Measurements from ENCODE around the gene JAKMIP1.
A peak's percentile ranks its signal among the peaks of the same experiment; 100 is the strongest.

Gene JAKMIP1

DNA sequence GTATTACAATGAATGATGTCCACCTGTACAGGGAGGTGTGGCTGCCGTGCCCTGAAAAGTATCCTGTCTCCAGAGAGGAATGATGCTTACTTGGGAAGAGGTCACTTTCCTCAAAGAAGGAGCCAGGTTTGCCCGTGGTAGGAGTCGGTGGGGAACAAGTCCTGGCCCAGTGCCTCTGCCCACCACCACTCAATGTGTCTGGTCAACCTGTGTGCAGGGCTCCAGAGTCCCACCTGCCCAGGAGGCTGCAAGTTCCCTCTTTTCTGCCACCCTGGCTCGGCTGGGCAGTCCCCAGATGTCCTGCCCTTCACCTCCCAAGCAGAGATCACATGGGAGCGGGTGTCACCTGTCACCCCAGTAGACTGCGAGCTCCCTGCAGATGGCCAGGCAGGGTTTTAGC is 106.7 kb downstream of the JAKMIP1 start:
- no peaks in the 10 kb centered on the region for H3K27me3 ChIP-seq (replicated peaks; ENCODE audit: insufficient read depth, low read length)
- no peaks in the 10 kb centered on the region for H3K9me2 ChIP-seq (replicated peaks; ENCODE audit: insufficient read depth, low read length)
- H3K9me3 ChIP-seq (replicated peaks; ENCODE audit: insufficient read depth, low read length): no peaks in the 10 kb centered on the region
- H3K79me2 ChIP-seq (ENCODE audit: low read length): no peaks in the 10 kb centered on the region
- no peaks in the 10 kb centered on the region for H3K36me3 ChIP-seq (replicated peaks; ENCODE audit: insufficient read depth, low read length)
- peaks cover 5% of the 10 kb centered on the region; the same call in 1 of the 2 replicates for H3F3A ChIP-seq (ENCODE audit: insufficient read depth, low read length)
- H2AFZ ChIP-seq (ENCODE audit: low read length): no peak overlapping the region
- no peak overlapping the region for H3K9ac ChIP-seq (ENCODE audit: low read length)
- TF ChIP-seq, protein P1, sequence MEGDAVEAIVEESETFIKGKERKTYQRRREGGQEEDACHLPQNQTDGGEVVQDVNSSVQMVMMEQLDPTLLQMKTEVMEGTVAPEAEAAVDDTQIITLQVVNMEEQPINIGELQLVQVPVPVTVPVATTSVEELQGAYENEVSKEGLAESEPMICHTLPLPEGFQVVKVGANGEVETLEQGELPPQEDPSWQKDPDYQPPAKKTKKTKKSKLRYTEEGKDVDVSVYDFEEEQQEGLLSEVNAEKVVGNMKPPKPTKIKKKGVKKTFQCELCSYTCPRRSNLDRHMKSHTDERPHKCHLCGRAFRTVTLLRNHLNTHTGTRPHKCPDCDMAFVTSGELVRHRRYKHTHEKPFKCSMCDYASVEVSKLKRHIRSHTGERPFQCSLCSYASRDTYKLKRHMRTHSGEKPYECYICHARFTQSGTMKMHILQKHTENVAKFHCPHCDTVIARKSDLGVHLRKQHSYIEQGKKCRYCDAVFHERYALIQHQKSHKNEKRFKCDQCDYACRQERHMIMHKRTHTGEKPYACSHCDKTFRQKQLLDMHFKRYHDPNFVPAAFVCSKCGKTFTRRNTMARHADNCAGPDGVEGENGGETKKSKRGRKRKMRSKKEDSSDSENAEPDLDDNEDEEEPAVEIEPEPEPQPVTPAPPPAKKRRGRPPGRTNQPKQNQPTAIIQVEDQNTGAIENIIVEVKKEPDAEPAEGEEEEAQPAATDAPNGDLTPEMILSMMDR (IDR thresholded peaks at IDR 0.05; ENCODE audit: low read length): no peak
- TF ChIP-seq EZH2 (optimal IDR thresholded peaks at IDR 0.05; ENCODE audit: low read depth, low read length): no peak
- TF ChIP-seq EZH2phosphoT487 (IDR thresholded peaks at IDR 0.05; ENCODE audit: low read length): no peak
- H3K4me2 ChIP-seq (ENCODE audit: low read depth, low read length): no peak overlapping the region
- no peaks in the 10 kb centered on the region for H4K20me1 ChIP-seq (ENCODE audit: insufficient read depth, low read length)
- H3K4me3 ChIP-seq (ENCODE audit: low read length): no peak overlapping the region
- H3K27ac ChIP-seq (ENCODE audit: low read length): no peak overlapping the region
- no peak for DNase-seq
- H3K4me1 ChIP-seq (ENCODE audit: low read length): peaks cover 22% of the 10 kb centered on the region; the same call in 1 of the 2 replicates

DNA sequence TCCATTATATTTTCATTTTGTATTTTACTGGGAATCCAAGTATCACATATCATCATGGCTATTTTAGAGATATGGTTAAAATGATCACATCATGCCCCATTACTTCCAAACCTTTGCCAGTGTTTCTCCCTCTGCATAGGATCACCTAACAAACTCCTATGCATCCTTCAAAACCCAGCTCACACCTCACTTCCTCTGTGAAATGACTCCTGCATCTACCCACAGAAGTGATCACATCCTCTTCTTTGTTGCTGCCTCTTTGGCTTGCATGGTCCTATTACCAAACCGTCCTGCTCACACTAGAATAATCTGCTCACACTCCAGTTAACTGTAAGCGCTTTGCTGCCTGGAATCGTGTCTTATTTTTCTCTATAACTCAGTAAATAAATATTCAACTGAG is 107.4 kb downstream of the JAKMIP1 start:
- Histone ChIP-seq H3K9me2 (replicated peaks; ENCODE audit: insufficient read depth, low read length) (no peaks in the 10 kb centered on the region), H3K36me3 (replicated peaks; ENCODE audit: insufficient read depth, low read length) (no peaks in the 10 kb centered on the region), H4K20me1 (ENCODE audit: insufficient read depth, low read length) (no peaks in the 10 kb centered on the region), H3K27ac (ENCODE audit: low read length) (0 out of 2 replicates have a peak overlapping the region, but pooled peaks have one; percentile 1), H3K27me3 (replicated peaks; ENCODE audit: insufficient read depth, low read length) (no peaks in the 10 kb centered on the region), H3K4me1 (ENCODE audit: low read length) (peaks cover 22% of the 10 kb centered on the region; the same call in 1 of the 2 replicates), H3K4me2 (ENCODE audit: low read depth, low read length) (no peak overlapping the region; the same call in 1 of the 2 replicates), H3K4me3 (ENCODE audit: low read length) (no peak overlapping the region), H3K79me2 (ENCODE audit: low read length) (no peaks in the 10 kb centered on the region), H3F3A (ENCODE audit: insufficient read depth, low read length) (peaks cover 5% of the 10 kb centered on the region; the same call in 1 of the 2 replicates), H3K9me3 (replicated peaks; ENCODE audit: insufficient read depth, low read length) (no peaks in the 10 kb centered on the region), H2AFZ (ENCODE audit: low read length) (no peak overlapping the region), H3K9ac (ENCODE audit: low read length) (no peak overlapping the region)
- no peak for TF ChIP-seq EZH2 (optimal IDR thresholded peaks at IDR 0.05; ENCODE audit: low read depth, low read length)
- TF ChIP-seq, protein P1 (IDR thresholded peaks at IDR 0.05; ENCODE audit: low read length): no peak
- DNase-seq: no peak

DNA sequence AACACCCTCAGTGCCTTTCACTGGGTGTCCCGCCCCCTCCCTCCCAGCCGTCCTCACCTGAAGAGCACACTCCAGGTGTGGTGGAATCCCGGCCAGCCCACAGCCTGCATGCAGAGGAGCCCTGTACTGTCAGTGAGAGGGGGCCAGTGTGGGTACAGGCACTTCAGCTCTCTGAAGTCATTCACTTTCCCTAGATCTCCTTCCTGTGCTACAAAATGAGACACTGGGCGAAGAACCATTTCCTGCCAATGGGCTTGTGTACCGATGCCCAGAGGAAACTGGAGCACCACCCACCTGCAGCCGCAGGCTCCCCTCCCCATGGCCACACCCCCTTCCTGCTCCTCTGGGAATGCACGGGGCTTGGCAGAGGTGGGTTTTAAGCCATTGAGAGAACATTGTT is 108.2 kb downstream of the JAKMIP1 start:
- Histone ChIP-seq H3F3A (ENCODE audit: insufficient read depth, low read length) (peaks cover 5% of the 10 kb centered on the region; the same call in 1 of the 2 replicates), H3K36me3 (replicated peaks; ENCODE audit: insufficient read depth, low read length) (no peaks in the 10 kb centered on the region), H3K79me2 (ENCODE audit: low read length) (no peaks in the 10 kb centered on the region), H3K9me2 (replicated peaks; ENCODE audit: insufficient read depth, low read length) (no peaks in the 10 kb centered on the region), H4K20me1 (ENCODE audit: insufficient read depth, low read length) (no peaks in the 10 kb centered on the region), H3K4me2 (ENCODE audit: low read depth, low read length) (peak overlapping the region; percentile 5; the same call in 1 of the 2 replicates), H3K27ac (ENCODE audit: low read length) (no peak overlapping the region), H3K4me3 (ENCODE audit: low read length) (no peak overlapping the region), H3K9me3 (replicated peaks; ENCODE audit: insufficient read depth, low read length) (no peaks in the 10 kb centered on the region), H3K9ac (ENCODE audit: low read length) (no peak overlapping the region), H2AFZ (ENCODE audit: low read length) (no peak overlapping the region), H3K27me3 (replicated peaks; ENCODE audit: insufficient read depth, low read length) (no peaks in the 10 kb centered on the region), H3K4me1 (ENCODE audit: low read length) (peaks cover 22% of the 10 kb centered on the region; the same call in 1 of the 2 replicates)
- TF ChIP-seq EZH2phosphoT487 (IDR thresholded peaks at IDR 0.05; ENCODE audit: low read length): no peak
- TF ChIP-seq, protein P1 (IDR thresholded peaks at IDR 0.05; ENCODE audit: low read length): no peak
- TF ChIP-seq EZH2 (optimal IDR thresholded peaks at IDR 0.05; ENCODE audit: low read depth, low read length): no peak
- DNase-seq: peak; percentile 34

Data from MM.1S (cell line).